Trophoblast cell (in vitro differentiated cells and primary cell): ENCODE data around the gene SMG7.
A peak's percentile ranks its signal among the peaks of the same experiment; 100 is the strongest.

Source experiments
- DNase-seq, 2 donors: peaks; one replicate each; pipeline ENCODE4 v3.0.0-alpha.2; 2016
- H2AFZ ChIP-seq: 2 replicates; pipeline ENCODE4 v1.6.1; 2013; ENCODE audit warnings: low read length, moderate library complexity, mild to moderate bottlenecking; ENCODE audit not compliant: insufficient read depth, poor library complexity
- H2AK5ac ChIP-seq: 2 replicates; pipeline ENCODE4 v1.6.1; 2013; ENCODE audit warnings: mild to moderate bottlenecking, low read length
- H2BK120ac ChIP-seq: 2 replicates; pipeline ENCODE4 v1.6.1; 2013; ENCODE audit warnings: low read length, mild to moderate bottlenecking, moderate library complexity; ENCODE audit not compliant: insufficient read depth, poor library complexity
- H2BK12ac ChIP-seq: 2 replicates; pipeline ENCODE4 v1.6.1; 2013; ENCODE audit warnings: mild to moderate bottlenecking, low read length, moderate library complexity
- H2BK5ac ChIP-seq: 2 replicates; pipeline ENCODE4 v1.6.1; 2013; ENCODE audit warnings: low read length, low read depth, moderate library complexity, mild to moderate bottlenecking; ENCODE audit not compliant: poor library complexity
- H3K14ac ChIP-seq: 2 replicates; pipeline ENCODE4 v1.6.1; 2013; ENCODE audit warnings: mild to moderate bottlenecking, low read length
- H3K18ac ChIP-seq: 2 replicates; pipeline ENCODE4 v1.6.1; 2013; ENCODE audit warnings: mild to moderate bottlenecking, low read length
- H3K23ac ChIP-seq: 2 replicates; pipeline ENCODE4 v1.6.1; 2013; ENCODE audit warnings: low read length
- H3K27ac ChIP-seq: 2 replicates; pipeline ENCODE4 v1.5.1; 2013; ENCODE audit warnings: low read depth, mild to moderate bottlenecking, inconsistent platforms, low read length, moderate library complexity
- H3K27me3 ChIP-seq: 2 replicates; pipeline ENCODE4 v1.6.1; 2013; ENCODE audit warnings: inconsistent platforms, mild to moderate bottlenecking, low read length, moderate library complexity; ENCODE audit not compliant: insufficient read depth
- H3K36me3 ChIP-seq, 2 experiments: 1 replicate in 1 of 2; 2 replicates in 1 of 2; pipeline ENCODE4 v1.6.1; 2013; ENCODE audit warnings: low read length in 2 of 2, mild to moderate bottlenecking in 2 of 2, moderate library complexity in 1 of 2; ENCODE audit not compliant: insufficient read depth in 2 of 2, control insufficient read depth in 1 of 2
- H3K4ac ChIP-seq: 2 replicates; pipeline ENCODE4 v1.6.1; 2013; ENCODE audit warnings: low read depth, mild to moderate bottlenecking, low read length, moderate library complexity
- H3K4me1 ChIP-seq, 2 experiments: 1 replicate in 1 of 2; 2 replicates in 1 of 2; pipeline ENCODE4 v1.6.1; 2013; ENCODE audit warnings: low read length in 2 of 2, mild to moderate bottlenecking in 2 of 2, moderate library complexity in 1 of 2; ENCODE audit not compliant: insufficient read depth in 2 of 2, control insufficient read depth in 1 of 2
- H3K4me2 ChIP-seq: 2 replicates; pipeline ENCODE4 v1.6.1; 2013; ENCODE audit warnings: inconsistent platforms, mild to moderate bottlenecking, low read length, moderate library complexity
- H3K4me3 ChIP-seq: 2 replicates; pipeline ENCODE4 v1.5.1; 2013; ENCODE audit warnings: mild to moderate bottlenecking, low read depth, low read length, inconsistent platforms
- H3K79me1 ChIP-seq: one replicate; pipeline ENCODE4 v1.6.1; 2013; ENCODE audit warnings: low read length
- H3K79me2 ChIP-seq: 2 replicates; pipeline ENCODE4 v1.6.1; 2013; ENCODE audit warnings: low read length, mild to moderate bottlenecking; ENCODE audit not compliant: control insufficient read depth, insufficient read depth, poor library complexity
- H3K9ac ChIP-seq: 2 replicates; pipeline ENCODE4 v1.6.1; 2013; ENCODE audit warnings: mild to moderate bottlenecking, low read length
- H3K9me3 ChIP-seq: 2 replicates; pipeline ENCODE4 v1.6.1; 2013; ENCODE audit warnings: low read depth, mild to moderate bottlenecking, control low read depth, inconsistent platforms, low read length; ENCODE audit not compliant: insufficient read depth
- H4K12ac ChIP-seq: 2 replicates; pipeline ENCODE4 v1.6.1; 2013; ENCODE audit warnings: low read depth, mild to moderate bottlenecking, low read length, moderate library complexity
- H4K8ac ChIP-seq: 2 replicates; pipeline ENCODE4 v1.6.1; 2013; ENCODE audit warnings: low read depth, mild to moderate bottlenecking, low read length, moderate library complexity
- H4K91ac ChIP-seq: one replicate; pipeline ENCODE4 v1.6.1; 2013; ENCODE audit warnings: low read depth, mild to moderate bottlenecking, low read length, moderate library complexity
- WGBS: extraction: QIAGEN DNeasy Blood & Tissue Kit; methylation state at CpG from one replicate; pipeline ENCODE4 v1.1.7; 2013; ENCODE audit warnings: missing lambda C conversion rate; ENCODE audit not compliant: insufficient read length, insufficient coverage; ENCODE audit errors: extremely low coverage; 5-methylcytosine and 5-hydroxymethylcytosine counted together

Gene SMG7

GRCh38 chr1:183480971-183481441, 8.7 kb downstream of the SMG7 start:
- Histone ChIP-seq H3K79me1 (no peaks in the 10 kb centered on the region), H3K14ac (no peak overlapping the region), H3K27ac (no peak overlapping the region), H3K4me2 (no peak overlapping the region), H4K91ac (no peak overlapping the region), H3K9ac (no peak overlapping the region), H3K27me3 (no peaks in the 10 kb centered on the region), H3K4ac (peak overlapping the region; percentile 58), H3K79me2 (no peaks in the 10 kb centered on the region), H3K36me3 (no peaks in the 10 kb centered on the region), H2AK5ac (no peak overlapping the region), H2BK12ac (no peak overlapping the region), H3K18ac (no peak overlapping the region), H3K23ac (no peak overlapping the region), H3K9me3 (no peaks in the 10 kb centered on the region), H2BK5ac (no peak overlapping the region), H4K12ac (no peak overlapping the region), H2BK120ac (no peak overlapping the region), H2AFZ (no peak overlapping the region), H4K8ac (no peak overlapping the region), H3K4me1 (peaks cover 0 to 2% of the 10 kb centered on the region in 2 experiments), H3K4me3 (no peak overlapping the region)
- WGBS: no CpG with 5 or more reads among the region's 1 CpG
- no peak for DNase-seq

GRCh38 chr1:183483224-183483623, 10.9 kb downstream of the SMG7 start:
- WGBS: no CpG with 5 or more reads among the region's 1 CpG
- no peak overlapping the region for H2BK12ac ChIP-seq
- H3K79me1 ChIP-seq: no peaks in the 10 kb centered on the region
- H4K8ac ChIP-seq: no peak overlapping the region
- no peaks in the 10 kb centered on the region for H3K4me1 ChIP-seq
- H3K9ac ChIP-seq: no peak overlapping the region
- H2AK5ac ChIP-seq: no peak overlapping the region
- H3K9me3 ChIP-seq: no peaks in the 10 kb centered on the region
- H3K4me3 ChIP-seq: no peak overlapping the region
- peaks cover 3% of the 10 kb centered on the region for H3K79me2 ChIP-seq
- no peak overlapping the region for H4K12ac ChIP-seq
- DNase-seq: peak in 1 of 2 donors; percentile 17
- no peak overlapping the region for H3K14ac ChIP-seq
- no peak overlapping the region for H2BK120ac ChIP-seq
- H3K23ac ChIP-seq: no peak overlapping the region
- no peaks in the 10 kb centered on the region for H3K27me3 ChIP-seq
- no peak overlapping the region for H3K27ac ChIP-seq
- no peak overlapping the region for H2AFZ ChIP-seq
- H4K91ac ChIP-seq: no peak overlapping the region
- no peak overlapping the region for H2BK5ac ChIP-seq
- no peak overlapping the region for H3K4me2 ChIP-seq
- H3K4ac ChIP-seq: no peak overlapping the region
- no peaks in the 10 kb centered on the region for H3K36me3 ChIP-seq
- no peak overlapping the region for H3K18ac ChIP-seq

- no peak overlapping the region for H2AFZ ChIP-seq
- H3K4me2 ChIP-seq: no peak overlapping the region
- no peak overlapping the region for H3K18ac ChIP-seq
- H3K9ac ChIP-seq: no peak overlapping the region
- no peak overlapping the region for H4K91ac ChIP-seq
- H4K8ac ChIP-seq: no peak overlapping the region
- H3K27ac ChIP-seq: no peak overlapping the region
- H2BK120ac ChIP-seq: no peak overlapping the region
- no peak overlapping the region for H2BK12ac ChIP-seq
- H3K36me3 ChIP-seq: no peaks in the 10 kb centered on the region
- peaks cover 3% of the 10 kb centered on the region for H3K79me2 ChIP-seq
- no peak overlapping the region for H2BK5ac ChIP-seq
- no peak overlapping the region for H3K4me3 ChIP-seq
- no CpG with 5 or more reads among the region's 1 CpG for WGBS
- no peaks in the 10 kb centered on the region for H3K27me3 ChIP-seq
- no peak overlapping the region for H2AK5ac ChIP-seq
- H3K9me3 ChIP-seq: no peaks in the 10 kb centered on the region
- H4K12ac ChIP-seq: no peak overlapping the region
- no peak overlapping the region for H3K23ac ChIP-seq
- H3K4me1 ChIP-seq: no peaks in the 10 kb centered on the region
- DNase-seq: peak in 1 of 2 donors; percentile 46
- no peaks in the 10 kb centered on the region for H3K79me1 ChIP-seq
- H3K14ac ChIP-seq: no peak overlapping the region
- H3K4ac ChIP-seq: peak overlapping the region; percentile 55
These were observed 12.0 kb downstream of the SMG7 start for GRCh38 chr1:183484254-183484653.

GRCh38 chr1:183484851-183485250, 12.6 kb downstream of the SMG7 start:
- Histone ChIP-seq H3K27ac (no peak overlapping the region), H3K18ac (no peak overlapping the region), H3K4me2 (no peak overlapping the region), H3K14ac (no peak overlapping the region), H3K9ac (no peak overlapping the region), H3K4me1 (no peaks in the 10 kb centered on the region), H3K4ac (no peak overlapping the region), H3K36me3 (no peaks in the 10 kb centered on the region), H3K9me3 (no peaks in the 10 kb centered on the region), H2BK12ac (no peak overlapping the region), H2AFZ (no peak overlapping the region), H3K79me2 (peaks cover 3% of the 10 kb centered on the region), H4K12ac (no peak overlapping the region), H2BK5ac (no peak overlapping the region), H4K91ac (no peak overlapping the region), H3K79me1 (no peaks in the 10 kb centered on the region), H3K27me3 (no peaks in the 10 kb centered on the region), H4K8ac (no peak overlapping the region), H2AK5ac (no peak overlapping the region), H2BK120ac (no peak overlapping the region), H3K23ac (no peak overlapping the region), H3K4me3 (no peak overlapping the region)
- no CpG with 5 or more reads among the region's 1 CpG for WGBS
- DNase-seq: no peak
